ENCODE results near the gene MOV10L1.

MOV10L1 gene

DNA sequence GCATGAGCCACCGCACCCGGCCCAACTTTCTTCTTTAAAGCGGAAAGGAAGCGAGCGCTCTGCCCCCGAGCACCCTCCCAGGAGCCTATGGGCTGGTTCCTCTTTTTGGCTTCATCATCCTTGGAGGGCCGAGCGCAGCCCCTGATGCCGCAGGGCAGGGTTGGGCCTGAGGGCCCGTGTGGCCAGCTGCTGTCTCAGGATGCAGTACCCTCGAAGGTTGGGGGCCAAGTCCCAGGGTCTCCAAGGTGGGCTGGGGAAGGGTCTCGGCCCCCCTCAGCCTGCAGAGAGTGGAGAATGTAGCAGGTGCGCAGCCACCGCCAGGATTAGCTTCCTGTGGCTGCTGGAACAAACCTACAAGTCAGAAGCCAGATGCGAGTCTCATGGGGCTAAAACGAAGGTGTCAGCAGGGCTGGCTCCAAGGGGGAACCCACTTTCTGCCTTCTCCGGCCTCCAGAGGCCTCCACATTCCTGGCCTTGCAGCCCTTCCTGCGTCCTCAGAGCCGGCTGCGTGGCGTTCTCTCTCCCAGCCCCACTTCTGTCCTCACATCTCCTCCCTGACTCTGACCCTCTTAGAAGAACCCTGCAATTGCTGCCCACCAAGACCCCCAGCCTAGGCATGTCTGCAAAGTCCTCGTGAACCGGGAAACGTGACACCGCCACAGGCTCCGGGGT is 83.6 kb downstream of the MOV10L1 start:
- no peak for DNase-seq (ENCODE audit: extremely low read depth in 1 of 2, low read depth in 1 of 2)

- DNase-seq (ENCODE audit: extremely low read depth in 1 of 2, low read depth in 1 of 2), result no peak
These were observed 84.2 kb downstream of the MOV10L1 start for GRCh38 chr22:50173983-50174355.

DNA sequence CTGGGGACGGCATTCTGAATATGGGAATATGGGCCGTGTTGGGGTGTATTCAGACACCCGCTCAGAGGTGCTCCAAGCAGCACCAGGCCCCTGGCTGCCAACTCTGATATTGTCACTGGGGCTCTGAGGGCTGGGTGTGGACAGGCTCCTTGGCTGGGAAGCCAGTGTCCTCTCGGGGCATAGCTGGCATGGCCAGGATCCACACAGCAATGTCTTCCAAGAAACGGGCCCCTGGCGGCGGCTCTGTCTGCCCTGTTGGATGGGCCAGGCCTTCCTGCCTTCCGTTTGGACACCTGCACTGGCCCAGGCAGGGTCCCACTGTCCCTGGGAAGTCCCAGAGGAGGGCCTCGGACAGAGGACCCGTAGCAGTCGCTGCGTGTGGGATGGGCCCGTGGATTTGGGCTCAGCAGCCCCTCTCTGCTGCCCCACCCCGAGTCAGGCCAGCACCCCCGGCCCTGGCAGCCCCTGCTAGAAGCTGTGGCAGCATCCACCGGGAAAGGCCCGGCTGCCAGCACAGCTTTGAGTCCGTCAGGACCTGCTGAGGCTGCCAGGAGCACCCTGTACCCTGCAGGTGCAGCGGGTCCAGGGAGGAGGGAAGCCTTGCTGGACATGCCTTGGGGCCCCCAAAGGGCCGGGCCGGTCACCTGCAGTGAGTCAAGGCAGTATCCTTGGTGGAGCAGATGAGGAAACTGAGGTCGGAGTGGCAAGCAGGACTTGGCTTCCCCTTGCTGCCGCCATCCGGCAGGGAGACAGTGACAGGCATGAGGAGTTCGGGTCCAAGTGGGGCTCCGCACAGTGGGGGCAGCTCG is 84.8 kb downstream of the MOV10L1 start:
- DNase-seq (ENCODE audit: extremely low read depth in 1 of 2, low read depth in 1 of 2), result no peak

- DNase-seq (ENCODE audit: extremely low read depth in 1 of 2, low read depth in 1 of 2), result no peak
These were observed 85.3 kb downstream of the MOV10L1 start for GRCh38 chr22:50175191-50175461.

DNA sequence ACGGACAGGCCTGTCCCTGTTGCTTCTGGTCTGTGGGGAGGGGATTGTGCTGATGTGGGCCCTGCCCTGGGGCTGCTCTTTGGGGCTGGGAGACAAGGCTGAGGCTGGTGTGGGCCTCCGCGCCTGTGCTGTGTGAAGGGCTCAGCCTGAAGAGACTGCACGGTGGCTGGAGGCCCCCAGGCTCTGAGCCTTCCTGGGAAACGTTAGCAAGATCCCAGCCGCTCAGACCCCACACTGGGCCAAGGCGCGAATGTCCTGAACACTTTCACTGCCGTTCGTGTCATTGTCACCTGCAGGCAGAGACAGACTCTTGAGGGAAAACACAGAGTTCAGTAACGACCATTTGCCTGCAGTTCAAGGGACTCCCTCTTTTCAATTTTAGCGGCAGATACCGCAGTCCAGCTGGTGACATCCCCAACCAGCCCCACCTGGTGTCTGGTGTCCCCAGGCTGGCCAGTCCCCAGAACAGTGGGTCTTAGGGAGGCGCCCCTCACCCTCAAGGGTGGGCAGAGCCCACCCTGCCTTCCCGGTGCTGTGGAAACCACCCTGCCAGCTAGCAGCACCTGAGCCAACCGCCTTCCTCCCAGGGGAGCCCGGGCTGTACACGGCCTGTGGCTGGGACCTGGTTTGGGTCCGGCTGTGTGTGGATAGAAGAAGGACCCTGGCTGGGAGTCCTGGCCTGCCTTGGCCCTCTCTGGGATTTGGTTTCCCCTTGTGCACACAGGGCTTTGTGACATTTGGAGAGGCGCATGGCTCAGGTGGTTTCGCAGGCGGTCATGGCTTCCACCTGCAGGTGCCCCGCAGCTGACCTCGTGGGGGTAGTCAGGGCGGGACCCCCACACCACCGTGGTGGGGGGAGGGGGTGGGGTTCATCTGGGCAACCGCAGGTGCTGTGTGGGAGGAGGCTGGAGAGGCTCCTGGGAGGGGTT is 86.4 kb downstream of the MOV10L1 start:
- no peak for DNase-seq (ENCODE audit: extremely low read depth in 1 of 2, low read depth in 1 of 2)

GRCh38 chr22:50176850-50177536 is 87.2 kb downstream of the MOV10L1 start:
- no peak for DNase-seq (ENCODE audit: extremely low read depth in 1 of 2, low read depth in 1 of 2)

GRCh38 chr22:50177537-50178470 is 88.0 kb downstream of the MOV10L1 start:
- no peak for DNase-seq (ENCODE audit: extremely low read depth in 1 of 2, low read depth in 1 of 2)

- no peak for DNase-seq (ENCODE audit: extremely low read depth in 1 of 2, low read depth in 1 of 2)
These were observed 88.7 kb downstream of the MOV10L1 start for GRCh38 chr22:50178471-50178864.

DNA sequence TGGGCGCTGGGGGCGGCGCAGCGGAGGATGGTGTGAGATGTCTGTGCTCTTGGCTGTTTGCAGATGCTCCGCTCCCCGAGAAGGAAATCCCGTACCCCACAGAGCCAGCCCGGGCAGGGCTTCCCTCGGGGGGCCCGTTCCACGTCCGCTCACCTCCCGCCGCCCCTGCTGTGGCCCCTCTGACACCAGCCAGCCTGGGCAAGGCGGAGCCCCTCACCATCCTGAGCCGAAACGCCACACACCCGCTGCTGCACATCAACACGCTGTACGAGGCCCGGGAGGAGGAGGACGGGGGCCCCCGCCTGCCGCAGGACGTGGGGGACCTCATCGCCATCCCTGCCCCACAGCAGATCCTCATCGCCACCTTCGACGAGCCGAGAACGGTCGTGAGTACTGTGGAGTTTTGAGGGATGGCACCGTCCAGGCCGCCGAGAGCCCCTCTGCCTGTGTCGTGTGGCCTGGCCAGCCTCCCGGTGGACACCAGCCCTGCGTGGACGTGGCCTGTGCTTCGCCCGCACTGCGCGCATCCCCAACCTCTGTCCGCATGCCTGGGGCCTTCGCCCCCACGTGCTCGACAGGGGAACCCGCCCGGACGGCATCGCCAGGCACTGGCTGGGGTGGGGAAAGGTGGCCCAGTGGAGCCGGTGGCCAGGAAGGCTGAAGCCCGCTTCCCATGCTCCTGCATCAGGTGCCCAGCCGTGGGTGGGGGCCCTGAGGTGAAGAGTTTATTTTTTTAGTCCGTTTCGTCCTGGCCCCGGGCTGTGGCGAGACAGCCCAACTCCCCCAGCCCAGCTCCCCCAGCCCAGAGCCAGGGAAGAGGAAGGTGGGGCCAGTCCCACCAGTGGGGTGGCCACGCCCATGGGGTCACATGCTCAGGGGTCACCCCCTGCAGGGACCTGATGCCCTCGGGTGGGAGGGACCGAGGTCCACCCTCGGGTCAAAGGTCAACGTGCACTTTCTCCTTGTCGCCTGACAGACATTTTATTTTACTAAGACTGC is 89.4 kb downstream of the MOV10L1 start:
- no peak for DNase-seq (ENCODE audit: extremely low read depth in 1 of 2, low read depth in 1 of 2)

GRCh38 chr22:50179937-50180726 is 90.3 kb downstream of the MOV10L1 start:
- DNase-seq (ENCODE audit: extremely low read depth in 1 of 2, low read depth in 1 of 2), result no peak

DNA sequence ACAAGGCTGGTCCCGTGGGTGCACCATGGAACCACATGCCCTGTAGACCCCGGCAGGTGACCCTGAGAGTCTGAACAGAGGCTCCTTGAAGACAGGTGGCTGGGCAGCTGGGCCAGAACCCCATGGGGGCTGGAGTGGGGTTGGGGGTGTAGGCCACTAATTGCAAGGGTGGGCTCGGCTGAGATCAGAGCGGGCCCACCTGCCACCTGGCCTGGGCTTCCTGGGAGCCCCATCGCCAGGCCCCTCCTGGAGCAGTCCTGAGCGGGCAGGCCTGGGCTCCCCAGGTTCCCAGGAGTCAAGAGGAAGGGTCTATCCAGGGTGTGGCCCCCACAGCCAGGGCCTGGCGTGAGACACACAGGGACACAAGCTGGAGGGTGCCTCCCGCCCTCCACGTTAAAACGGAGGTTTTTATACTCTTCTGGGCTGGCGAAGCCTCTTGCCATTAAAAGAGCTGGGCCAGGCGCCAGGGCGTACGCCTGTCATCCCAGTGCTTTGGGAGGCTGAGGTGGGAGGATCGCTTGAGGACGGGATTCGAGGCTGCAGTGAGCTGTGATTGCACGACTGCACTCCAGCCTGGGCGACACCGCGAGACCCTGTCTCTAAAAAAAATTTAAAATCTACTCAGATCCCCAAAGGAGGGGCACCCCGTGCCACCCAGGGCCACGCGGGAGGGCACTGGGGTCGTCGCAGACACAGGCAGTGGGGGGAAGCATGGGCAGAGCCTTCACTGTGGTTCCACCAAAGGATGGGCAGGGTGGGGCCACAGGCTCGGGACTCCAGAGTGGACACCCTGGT is 91.1 kb downstream of the MOV10L1 start:
- DNase-seq (ENCODE audit: extremely low read depth in 1 of 2, low read depth in 1 of 2), result no peak

DNA sequence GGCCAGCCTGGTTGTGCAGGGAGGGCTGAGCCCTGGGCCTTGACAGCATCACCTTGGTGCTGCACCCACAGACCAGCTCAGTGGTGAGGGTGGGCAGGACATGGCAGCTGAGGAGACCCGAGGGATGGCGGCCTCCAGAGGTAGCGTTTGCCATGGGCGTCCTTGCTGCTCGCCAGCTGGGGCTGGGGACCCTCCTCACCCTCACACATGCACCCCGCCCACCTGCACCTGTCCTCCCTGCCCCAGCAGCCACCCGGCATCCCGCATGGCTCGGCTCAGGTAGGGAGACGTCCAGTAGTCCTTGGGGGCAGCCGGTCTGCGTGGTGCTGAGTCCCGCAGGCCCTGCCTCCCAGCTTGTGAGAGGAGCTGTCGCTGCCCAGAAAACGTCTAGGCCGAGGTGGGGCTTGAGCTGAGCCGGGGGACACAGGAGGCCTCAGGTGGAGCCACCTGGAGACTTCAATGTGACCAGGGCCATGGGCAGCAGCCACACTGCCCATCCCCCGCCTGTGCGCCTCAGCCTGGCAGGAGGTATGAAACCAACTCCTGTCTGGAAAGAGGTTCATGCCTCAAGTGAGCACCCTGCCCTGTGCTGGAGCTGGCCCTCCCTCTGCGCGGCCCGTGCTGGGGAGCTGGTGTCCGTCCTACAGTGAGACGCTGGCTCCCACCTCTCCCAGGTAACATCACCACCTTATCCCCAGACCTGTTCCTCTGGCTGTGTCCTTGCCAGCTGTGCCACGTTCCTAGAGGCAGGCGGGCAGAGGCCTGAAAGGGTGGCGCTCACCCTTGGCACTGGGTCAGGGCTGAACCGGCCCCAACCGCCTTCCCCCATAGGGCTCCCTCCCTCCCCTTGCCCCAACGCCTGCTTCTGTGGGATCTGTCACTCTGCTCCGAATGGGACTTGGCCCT is 92.6 kb downstream of the MOV10L1 start:
- DNase-seq (ENCODE audit: extremely low read depth in 1 of 2, low read depth in 1 of 2), result no peak

GRCh38 chr22:50183141-50183971 is 93.5 kb downstream of the MOV10L1 start:
- no peak for DNase-seq (ENCODE audit: extremely low read depth in 1 of 2, low read depth in 1 of 2)

DNA sequence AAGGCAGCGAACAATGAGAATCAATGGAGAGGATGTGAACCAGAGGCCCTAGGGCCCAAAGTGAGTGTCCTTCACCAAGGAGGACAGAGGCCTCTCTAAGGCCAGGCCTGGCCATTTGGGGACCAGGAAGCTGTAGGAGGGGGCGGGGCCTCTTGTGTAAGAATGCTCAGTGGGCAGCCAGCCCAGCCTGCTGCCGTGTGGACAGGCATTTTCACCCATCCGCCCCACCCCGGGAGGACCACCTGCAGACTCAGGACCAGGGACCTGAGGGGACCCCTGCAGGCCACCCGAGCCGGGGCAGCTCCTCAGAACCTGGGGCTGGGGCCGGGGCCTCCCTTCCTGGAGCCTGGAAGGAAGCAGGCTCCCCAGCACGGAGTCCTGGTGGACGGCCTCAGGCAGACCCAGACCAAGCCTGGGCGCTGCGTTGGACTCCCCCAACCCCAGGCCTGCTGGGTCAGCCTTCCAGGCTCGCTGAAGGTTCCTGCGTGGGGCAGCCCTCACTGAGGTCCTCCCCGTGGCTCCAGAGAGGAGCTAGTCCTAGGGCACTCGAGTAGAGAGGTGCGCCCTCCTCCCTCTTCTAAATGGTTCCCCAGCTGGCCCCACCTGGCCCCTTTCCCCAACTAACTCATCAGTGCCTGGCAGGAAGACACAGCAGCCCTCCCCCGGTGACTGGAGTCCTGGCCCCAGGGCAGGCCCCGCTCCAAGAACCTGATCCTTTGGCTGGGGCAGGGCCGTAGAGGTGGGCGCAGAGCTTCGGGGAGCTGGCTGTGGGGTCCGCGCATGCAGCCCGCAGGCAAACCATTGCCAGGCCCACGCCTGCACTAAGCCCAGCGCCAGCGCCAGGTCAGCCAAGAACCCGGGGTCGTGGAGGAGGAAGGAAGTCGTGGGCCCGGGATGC is 94.4 kb downstream of the MOV10L1 start:
- DNase-seq (ENCODE audit: extremely low read depth in 1 of 2, low read depth in 1 of 2), result no peak

Measured in activated CD8-positive, alpha-beta memory T cell treated with anti-CD3 and anti-CD28 coated beads for 1 hour (primary cell).